Measurements from ENCODE around the gene SGMS2. TPM values are rescaled to one million over a fixed set of nuclear protein-coding genes. Genes with fewer than 3 reads are reported as not detected.
A peak's percentile ranks its signal among the peaks of the same experiment; 100 is the strongest.

Gene SGMS2
- total RNA-seq, 1 donor from 2014 or later, result 64.3 TPM

GRCh38 chr4:107854356-107855022, 29.8 kb downstream of the SGMS2 start:
- no peak for DNase-seq (ENCODE audit: low read depth)
- Histone ChIP-seq H3K27me3 (ENCODE audit: control insufficient read depth, insufficient read depth, low read length) (no peaks in the 10 kb centered on the region), H3K36me3 (ENCODE audit: control insufficient read depth, insufficient read depth, low read length) (no peaks in the 10 kb centered on the region), H3K4me3 (ENCODE audit: low read depth, low read length) (no peak overlapping the region)
- TF ChIP-seq, protein P1, sequence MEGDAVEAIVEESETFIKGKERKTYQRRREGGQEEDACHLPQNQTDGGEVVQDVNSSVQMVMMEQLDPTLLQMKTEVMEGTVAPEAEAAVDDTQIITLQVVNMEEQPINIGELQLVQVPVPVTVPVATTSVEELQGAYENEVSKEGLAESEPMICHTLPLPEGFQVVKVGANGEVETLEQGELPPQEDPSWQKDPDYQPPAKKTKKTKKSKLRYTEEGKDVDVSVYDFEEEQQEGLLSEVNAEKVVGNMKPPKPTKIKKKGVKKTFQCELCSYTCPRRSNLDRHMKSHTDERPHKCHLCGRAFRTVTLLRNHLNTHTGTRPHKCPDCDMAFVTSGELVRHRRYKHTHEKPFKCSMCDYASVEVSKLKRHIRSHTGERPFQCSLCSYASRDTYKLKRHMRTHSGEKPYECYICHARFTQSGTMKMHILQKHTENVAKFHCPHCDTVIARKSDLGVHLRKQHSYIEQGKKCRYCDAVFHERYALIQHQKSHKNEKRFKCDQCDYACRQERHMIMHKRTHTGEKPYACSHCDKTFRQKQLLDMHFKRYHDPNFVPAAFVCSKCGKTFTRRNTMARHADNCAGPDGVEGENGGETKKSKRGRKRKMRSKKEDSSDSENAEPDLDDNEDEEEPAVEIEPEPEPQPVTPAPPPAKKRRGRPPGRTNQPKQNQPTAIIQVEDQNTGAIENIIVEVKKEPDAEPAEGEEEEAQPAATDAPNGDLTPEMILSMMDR (IDR thresholded peaks at IDR 0.05; ENCODE audit: insufficient read depth, low read length, poor library complexity, severe bottlenecking), result no peak

GRCh38 chr4:107855723-107856122, 31.0 kb downstream of the SGMS2 start:
- TF ChIP-seq, protein P1 (IDR thresholded peaks at IDR 0.05; ENCODE audit: insufficient read depth, low read length, poor library complexity, severe bottlenecking), result no peak
- DNase-seq (ENCODE audit: low read depth), result no peak
- Histone ChIP-seq H3K36me3 (ENCODE audit: control insufficient read depth, insufficient read depth, low read length) (no peaks in the 10 kb centered on the region), H3K27me3 (ENCODE audit: control insufficient read depth, insufficient read depth, low read length) (no peaks in the 10 kb centered on the region), H3K4me3 (ENCODE audit: low read depth, low read length) (no peak overlapping the region)

GRCh38 chr4:107856901-107857300, 32.2 kb downstream of the SGMS2 start:
- H3K4me3 ChIP-seq (ENCODE audit: low read depth, low read length), result no peak overlapping the region
- no peaks in the 10 kb centered on the region for H3K27me3 ChIP-seq (ENCODE audit: control insufficient read depth, insufficient read depth, low read length)
- no peak for DNase-seq (ENCODE audit: low read depth)
- TF ChIP-seq, protein P1 (IDR thresholded peaks at IDR 0.05; ENCODE audit: insufficient read depth, low read length, poor library complexity, severe bottlenecking), result no peak
- H3K36me3 ChIP-seq (ENCODE audit: control insufficient read depth, insufficient read depth, low read length), result no peaks in the 10 kb centered on the region

DNA sequence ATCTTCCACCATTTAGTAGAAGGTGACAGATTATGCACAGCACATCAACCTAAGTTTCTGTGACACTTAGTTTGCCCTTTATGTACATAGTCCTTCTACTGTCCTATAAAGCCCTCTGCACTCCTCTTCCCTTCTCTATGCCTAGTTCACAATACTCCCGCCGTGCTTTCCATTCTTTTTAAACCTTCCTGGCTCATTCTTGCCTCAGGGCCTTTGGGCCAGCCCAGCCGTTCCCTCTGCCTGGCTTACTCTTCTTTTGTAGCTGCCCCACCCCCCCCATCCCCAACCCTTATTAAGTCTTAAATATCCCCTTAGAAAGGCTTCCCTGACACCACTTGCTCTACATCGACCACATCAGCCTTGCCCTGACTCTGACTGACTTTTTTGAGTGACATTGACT, 33.0 kb downstream of the SGMS2 start:
- no peak for DNase-seq (ENCODE audit: low read depth)
- Histone ChIP-seq H3K27me3 (ENCODE audit: control insufficient read depth, insufficient read depth, low read length) (no peaks in the 10 kb centered on the region), H3K4me3 (ENCODE audit: low read depth, low read length) (no peak overlapping the region), H3K36me3 (ENCODE audit: control insufficient read depth, insufficient read depth, low read length) (no peaks in the 10 kb centered on the region)
- TF ChIP-seq, protein P1 (IDR thresholded peaks at IDR 0.05; ENCODE audit: insufficient read depth, low read length, poor library complexity, severe bottlenecking), result no peak

DNA sequence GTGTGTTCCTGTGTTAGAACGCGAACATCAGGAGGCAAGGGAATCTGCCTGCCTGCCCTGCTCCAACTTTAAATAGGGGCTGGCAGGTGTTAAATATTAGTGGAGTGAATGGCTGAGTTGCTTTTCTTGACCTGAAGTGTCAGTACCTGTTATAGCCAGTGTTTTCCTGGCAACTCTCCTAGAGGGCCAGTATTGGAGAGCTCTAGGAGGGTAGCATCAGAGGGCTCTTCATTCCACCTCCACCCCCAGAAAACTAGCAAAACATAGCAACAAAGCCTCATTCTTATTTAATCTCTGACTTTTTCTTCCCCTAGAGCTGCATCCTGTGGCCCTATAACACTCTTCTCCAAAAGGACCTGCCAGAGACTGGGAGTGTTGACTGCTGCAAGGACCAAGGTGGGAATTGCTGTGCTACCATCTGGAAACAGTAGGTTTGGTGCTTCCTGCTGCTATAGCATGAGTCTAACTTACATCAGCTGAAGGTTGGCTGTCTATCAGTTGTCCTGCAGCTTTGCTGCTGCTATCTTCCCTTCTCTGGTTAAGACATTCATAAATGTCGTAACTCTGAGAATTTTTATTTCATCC, 33.5 kb downstream of the SGMS2 start:
- TF ChIP-seq, protein P1 (IDR thresholded peaks at IDR 0.05; ENCODE audit: insufficient read depth, low read length, poor library complexity, severe bottlenecking), result no peak
- Histone ChIP-seq H3K27me3 (ENCODE audit: control insufficient read depth, insufficient read depth, low read length) (no peaks in the 10 kb centered on the region), H3K4me3 (ENCODE audit: low read depth, low read length) (no peak overlapping the region), H3K36me3 (ENCODE audit: control insufficient read depth, insufficient read depth, low read length) (no peaks in the 10 kb centered on the region)
- DNase-seq (ENCODE audit: low read depth), result no peak

DNA sequence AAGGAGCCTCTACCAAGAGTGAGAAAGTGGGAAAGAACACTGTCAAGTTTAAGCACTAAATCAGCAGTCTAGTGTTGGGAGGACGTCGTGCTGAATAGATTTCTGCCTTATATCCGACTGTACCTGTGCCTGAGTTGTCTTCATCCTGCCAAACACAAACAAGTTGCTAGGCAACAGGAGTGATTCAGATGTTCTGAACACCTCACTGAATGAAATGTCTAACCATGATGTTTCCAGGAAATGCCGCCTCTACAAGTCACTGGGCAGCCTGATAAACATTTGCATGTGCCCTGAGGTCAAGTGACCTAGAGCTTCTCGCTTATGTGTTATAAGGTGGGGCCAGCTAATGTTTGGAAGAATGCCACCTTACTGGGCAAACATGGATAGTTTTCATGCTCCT, 37.9 kb downstream of the SGMS2 start:
- Histone ChIP-seq H3K36me3 (ENCODE audit: control insufficient read depth, insufficient read depth, low read length) (no peaks in the 10 kb centered on the region), H3K27me3 (ENCODE audit: control insufficient read depth, insufficient read depth, low read length) (no peaks in the 10 kb centered on the region), H3K4me3 (ENCODE audit: low read depth, low read length) (no peak overlapping the region)
- TF ChIP-seq, protein P1 (IDR thresholded peaks at IDR 0.05; ENCODE audit: insufficient read depth, low read length, poor library complexity, severe bottlenecking), result no peak
- DNase-seq (ENCODE audit: low read depth), result peak; percentile 97
